Erythroblast (primary cell): ENCODE measurements around the gene TNNC2.

Source experiments
- DNase-seq, 2 experiments: peaks; one replicate each; lab custom pipeline; 2025; lab: John Stamatoyannopoulos, UW
- GATA1 ChIP-seq: IDR thresholded peaks from 2 replicates; pipeline ENCODE4 v1.6.1; 2011; ENCODE audit warnings: low read depth, mild to moderate bottlenecking, control low read depth, low read length, moderate library complexity
- POLR2A ChIP-seq: IDR thresholded peaks from 2 replicates; pipeline ENCODE4 v1.6.1; 2011; ENCODE audit warnings: mild to moderate bottlenecking, low read length

Gene TNNC2

GRCh38 chr20:45857114-45857881, 30.2 kb upstream of the TNNC2 start, which contains the start of the genes ACOT8 and ZSWIM3:
Gene ACOT8 (minus strand): TSS chr20:45857392. CDS start chr20:45857315, 77 bp downstream.
Gene ZSWIM3 (plus strand): TSS chr20:45857614. CDS start chr20:45857826, 212 bp downstream.
- DNase-seq: peak; percentile 99 to 100
- TF ChIP-seq POLR2A (peak; percentile 94), GATA1 (no peak)

- TF ChIP-seq POLR2A (no peak), GATA1 (no peak)
- no peak for DNase-seq
These were observed 26.4 kb upstream of the TNNC2 start for GRCh38 chr20:45853484-45853883.

DNA sequence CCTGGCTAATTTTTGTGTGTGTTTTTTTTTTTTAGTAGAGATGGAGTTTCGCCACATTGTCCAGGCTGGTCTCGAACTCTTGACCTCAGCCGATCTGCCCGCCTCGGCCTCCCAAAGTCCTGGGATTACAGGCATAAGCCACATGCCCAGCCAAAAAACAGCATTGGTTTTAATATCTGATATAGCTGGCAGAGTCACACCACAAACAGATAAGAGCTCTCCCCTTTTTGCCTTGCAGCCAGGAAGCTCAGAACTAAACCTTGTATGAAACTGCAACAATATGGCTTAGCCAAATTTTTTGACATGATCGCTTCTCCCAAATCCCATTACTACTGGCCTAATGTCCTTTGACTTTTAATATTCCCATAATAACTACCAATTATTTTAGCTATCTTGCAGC, 25.2 kb upstream of the TNNC2 start:
- peak; percentile 36 to 57 for DNase-seq
- TF ChIP-seq GATA1 (no peak), POLR2A (no peak)

- no peak for TF ChIP-seq POLR2A
- no peak for TF ChIP-seq GATA1
- DNase-seq: no peak
These were observed 24.4 kb upstream of the TNNC2 start for GRCh38 chr20:45851501-45851900.

- peak; percentile 12 for TF ChIP-seq GATA1
- peak; percentile 28 for TF ChIP-seq POLR2A
- peak; percentile 91 to 94 for DNase-seq
These were observed 23.8 kb upstream of the TNNC2 start for GRCh38 chr20:45850926-45851325.

DNA sequence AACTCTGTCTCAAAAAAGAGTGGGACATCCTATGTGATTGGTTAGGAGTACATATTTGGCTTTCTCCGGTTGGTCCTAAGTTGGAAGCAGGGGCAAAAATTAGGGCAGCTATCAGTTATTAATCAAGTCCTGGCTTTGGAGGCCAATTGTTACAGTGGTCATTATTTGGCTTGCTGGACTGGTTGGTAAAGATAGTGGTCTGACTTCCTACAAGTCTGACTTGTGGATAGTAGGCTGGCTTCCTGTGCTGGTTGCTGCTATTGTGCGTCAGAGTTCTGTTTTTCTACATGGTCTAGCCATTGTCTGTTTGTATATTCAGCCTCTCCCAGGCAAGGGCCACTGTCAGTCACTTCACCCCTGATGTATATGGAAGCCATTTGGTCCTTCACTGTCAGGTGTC, 23.1 kb upstream of the TNNC2 start:
- DNase-seq: peak in 1 of 2 experiments; percentile 21
- TF ChIP-seq POLR2A: no peak
- no peak for TF ChIP-seq GATA1

- no peak for DNase-seq
- TF ChIP-seq GATA1: no peak
- no peak for TF ChIP-seq POLR2A
These were observed 22.0 kb upstream of the TNNC2 start for GRCh38 chr20:45848969-45849582.

DNA sequence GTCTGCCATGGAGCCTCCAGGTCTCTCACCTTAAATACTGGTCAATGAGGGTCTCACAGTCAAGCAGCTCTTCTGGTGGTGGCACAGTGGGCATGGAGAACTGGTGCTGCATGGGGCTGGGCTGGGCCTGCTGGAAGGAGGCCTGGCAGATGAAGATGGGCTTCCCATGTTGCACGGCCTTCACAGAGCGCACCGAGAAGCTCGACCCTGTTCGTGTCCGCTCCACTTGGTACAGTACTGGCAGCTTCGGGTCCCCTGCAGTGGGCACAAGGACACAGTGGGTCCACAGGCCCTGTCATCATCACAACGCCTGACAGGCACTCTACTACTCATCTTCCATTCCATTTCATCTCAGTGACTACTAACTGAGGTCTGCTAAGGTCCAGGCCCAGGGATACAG, 21.3 kb upstream of the TNNC2 start:
- DNase-seq: no peak
- TF ChIP-seq GATA1: no peak
- TF ChIP-seq POLR2A: no peak

GRCh38 chr20:45845452-45845851, 18.3 kb upstream of the TNNC2 start:
- TF ChIP-seq GATA1 (no peak), POLR2A (no peak)
- DNase-seq: no peak

DNA sequence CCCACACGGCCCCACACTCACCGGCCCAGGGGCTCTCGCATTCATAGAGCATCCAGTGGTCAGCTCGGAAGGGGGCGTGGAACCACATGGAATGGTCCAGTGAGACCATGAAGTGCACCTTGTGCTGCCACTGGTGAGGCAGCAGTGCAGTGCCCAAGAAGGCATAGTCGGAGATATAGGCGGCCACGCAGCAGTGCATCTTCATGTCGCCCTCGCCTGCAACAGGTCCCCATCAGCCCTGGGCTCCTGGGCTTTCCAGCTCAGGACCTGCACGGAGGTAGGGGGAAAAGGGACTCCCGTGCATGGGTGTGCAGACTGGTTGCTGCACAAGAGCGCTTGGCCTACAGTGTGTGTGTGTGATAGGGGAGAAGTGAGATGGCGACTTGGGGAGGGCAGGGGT, 16.4 kb upstream of the TNNC2 start:
- TF ChIP-seq GATA1 (no peak), POLR2A (no peak)

GRCh38 chr20:45842169-45842812, 15.2 kb upstream of the TNNC2 start:
- no peak for DNase-seq
- TF ChIP-seq POLR2A (no peak), GATA1 (no peak)

More for the DNA sequence above, 16.4 kb upstream of the TNNC2 start:
- DNase-seq: no peak

- TF ChIP-seq GATA1 (no peak), POLR2A (no peak)
- no peak for DNase-seq
These were observed 14.5 kb upstream of the TNNC2 start for GRCh38 chr20:45841407-45842129.

GRCh38 chr20:45840700-45841198, 13.6 kb upstream of the TNNC2 start:
- TF ChIP-seq POLR2A: no peak
- DNase-seq: no peak
